NCI-H2227 treated with DMSO at 0.1 percent for 48 hours (cell line): ENCODE measurements around the gene OR4D6.
"Not testable (repeated sequence)": the region's sequence is repeated elsewhere in the genome, so short reads cannot be mapped to it uniquely, and the experiment has no call there.

Source experiments
- DNase-seq: peaks from one replicate; lab custom pipeline; 2025; lab: John Stamatoyannopoulos, UW

Gene OR4D6

DNA sequence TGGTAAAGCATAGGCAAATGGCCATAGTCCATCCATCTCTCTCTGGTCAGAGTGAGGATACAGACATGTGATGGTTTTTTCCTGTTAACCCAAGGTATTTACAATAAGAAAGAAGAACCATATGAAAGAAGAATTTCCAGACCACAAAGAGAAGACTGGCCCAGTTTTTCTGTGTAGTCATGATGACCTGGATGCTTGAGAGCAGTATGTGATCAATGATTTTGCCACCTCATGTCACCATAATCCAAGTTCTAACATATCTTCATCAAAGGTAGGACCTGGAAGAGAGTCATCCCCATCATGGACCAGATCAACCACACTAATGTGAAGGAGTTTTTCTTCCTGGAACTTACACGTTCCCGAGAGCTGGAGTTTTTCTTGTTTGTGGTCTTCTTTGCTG, at the start of gene OR4D6:
Gene OR4D6, plus strand, starts transcription at position 301 of the 400 bp plus-strand sequence. Its CDS starts 0 bp downstream, at position 301.
- no peak for DNase-seq

DNA sequence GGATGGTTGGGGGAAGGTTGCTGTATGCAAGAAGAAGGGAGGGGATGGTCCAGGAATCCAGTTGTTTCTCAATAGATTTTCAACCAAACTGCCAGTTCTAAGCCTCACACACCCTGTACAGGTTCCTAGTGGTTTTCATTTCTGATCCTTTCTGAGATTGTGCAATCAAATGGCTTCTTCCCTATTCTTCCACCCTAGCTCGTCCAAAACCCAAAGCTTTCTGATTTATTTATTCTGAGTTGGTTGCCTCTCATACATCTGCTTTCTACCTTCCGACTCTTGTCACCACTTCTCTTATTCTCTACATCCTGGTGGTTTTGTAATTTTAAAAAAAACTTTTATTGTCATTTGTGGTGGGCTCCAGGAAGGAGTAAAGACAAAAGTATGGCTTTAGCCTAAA, 43.1 kb upstream of the OR4D6 start:
- DNase-seq, result no peak

DNA sequence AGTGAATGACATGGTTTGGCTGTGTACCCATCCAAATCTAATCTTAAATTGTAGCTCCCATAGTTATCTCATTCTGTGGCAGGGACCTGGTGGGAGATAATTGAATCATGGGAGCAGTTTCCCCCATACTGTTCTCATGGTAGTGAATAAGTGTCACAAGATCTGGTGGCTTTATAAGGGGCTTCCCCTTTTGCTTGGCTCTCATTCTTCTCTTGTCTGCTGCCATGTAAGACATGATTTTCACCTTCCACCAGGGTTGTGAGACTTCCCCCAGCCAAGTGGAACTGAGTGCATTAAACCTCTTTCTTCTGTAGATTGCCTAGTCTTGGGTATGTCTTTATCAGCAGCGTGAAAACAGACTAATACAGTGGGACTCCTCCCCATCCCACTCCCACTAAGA, 41.6 kb upstream of the OR4D6 start:
- no peak for DNase-seq

DNA sequence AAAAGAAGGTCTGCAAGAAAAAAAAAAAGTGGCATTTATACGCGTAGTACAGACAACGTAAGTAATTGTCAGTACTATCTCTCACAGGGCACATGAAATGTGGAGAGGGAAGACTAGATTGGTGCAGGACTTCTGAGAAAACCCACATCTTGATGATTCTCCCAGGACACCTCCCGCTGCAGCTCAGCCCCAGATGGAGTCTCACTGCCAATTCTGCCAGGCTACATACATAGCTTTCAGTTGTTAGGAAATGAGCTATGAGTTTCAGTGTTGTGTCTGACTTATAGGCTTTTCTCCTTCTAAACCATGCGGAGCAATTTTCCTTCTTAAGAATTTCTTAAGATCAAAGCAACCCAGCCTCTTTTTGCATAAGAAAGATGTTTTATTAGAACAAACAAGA, 40.1 kb upstream of the OR4D6 start:
- DNase-seq, result no peak

DNA sequence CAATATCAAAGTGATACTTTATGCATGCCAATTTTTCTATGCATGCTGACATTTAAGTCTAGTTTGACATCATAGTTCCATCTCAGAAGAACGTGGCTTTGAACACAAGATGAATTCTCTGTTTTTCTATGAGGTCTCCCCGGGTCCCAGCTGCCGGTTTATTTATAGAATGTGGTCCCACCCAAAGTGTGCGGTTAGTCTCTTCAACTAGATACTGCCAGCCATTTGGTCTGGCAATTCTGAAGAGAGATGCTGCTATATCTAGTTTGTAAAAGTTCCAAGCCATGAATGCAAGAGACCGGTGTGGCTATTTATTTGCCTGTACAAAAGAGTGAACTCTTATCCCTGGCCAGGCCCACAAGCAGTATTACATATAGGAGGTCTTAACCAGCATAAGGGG, 39.7 kb upstream of the OR4D6 start:
- no peak for DNase-seq

DNA sequence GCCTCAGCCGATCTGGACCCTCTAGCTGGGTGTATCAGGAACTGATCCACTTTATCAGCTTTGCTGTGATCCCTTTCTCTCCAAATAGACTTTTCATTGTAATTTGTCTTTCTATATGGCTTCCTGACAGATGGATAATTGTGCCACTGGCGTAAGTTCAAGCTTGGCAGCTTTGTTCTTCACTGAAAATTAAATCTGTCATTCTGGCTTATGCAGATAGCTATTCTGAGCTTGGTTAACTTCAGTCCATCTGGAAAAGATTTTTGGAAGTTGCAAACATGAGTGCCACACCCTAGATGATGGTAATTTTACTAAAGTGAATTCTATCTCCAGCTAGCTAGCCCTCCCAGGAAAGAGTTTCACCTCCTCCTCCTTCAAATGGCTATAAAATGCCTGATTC, 38.6 kb upstream of the OR4D6 start:
- DNase-seq, result no peak

DNA sequence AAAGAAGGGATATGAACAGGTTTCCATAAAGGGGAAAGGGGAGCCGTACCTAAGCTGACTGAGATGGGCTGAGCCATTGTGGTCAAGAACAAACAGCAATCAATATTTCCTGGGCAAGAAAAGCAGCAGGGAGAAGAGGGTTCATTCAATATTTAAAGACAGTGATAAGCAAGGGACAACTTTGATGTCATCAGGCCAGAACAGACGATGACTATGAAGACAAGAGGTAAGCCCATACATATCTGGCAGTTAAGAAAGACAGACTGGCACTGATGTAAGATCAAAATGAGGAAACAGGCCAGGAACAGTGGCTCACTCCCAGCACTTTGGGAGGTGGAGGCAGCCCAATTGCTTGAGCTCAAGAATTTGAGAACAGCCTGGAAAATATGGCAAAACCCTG, 32.9 kb upstream of the OR4D6 start:
- no peak for DNase-seq

DNA sequence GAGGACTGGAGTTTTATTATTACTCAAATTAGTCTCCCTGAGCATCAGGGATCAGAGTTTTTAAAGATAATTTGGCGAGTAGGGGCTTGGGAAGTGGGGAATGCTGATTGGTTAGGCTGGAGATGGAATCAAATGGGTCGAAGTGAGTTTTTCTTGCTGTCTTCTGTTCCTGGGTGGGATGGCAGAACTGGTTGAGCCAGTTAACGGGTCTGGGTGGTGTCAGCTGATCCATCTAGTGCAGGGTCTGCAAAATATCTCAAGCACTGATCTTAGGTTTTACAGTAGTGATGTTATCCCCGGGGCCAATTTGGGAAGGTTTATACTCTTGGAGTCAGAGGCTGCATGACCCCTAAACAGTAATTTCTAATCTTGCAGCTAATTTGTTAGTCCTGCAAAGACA, 31.6 kb upstream of the OR4D6 start:
- DNase-seq, result no peak

DNA sequence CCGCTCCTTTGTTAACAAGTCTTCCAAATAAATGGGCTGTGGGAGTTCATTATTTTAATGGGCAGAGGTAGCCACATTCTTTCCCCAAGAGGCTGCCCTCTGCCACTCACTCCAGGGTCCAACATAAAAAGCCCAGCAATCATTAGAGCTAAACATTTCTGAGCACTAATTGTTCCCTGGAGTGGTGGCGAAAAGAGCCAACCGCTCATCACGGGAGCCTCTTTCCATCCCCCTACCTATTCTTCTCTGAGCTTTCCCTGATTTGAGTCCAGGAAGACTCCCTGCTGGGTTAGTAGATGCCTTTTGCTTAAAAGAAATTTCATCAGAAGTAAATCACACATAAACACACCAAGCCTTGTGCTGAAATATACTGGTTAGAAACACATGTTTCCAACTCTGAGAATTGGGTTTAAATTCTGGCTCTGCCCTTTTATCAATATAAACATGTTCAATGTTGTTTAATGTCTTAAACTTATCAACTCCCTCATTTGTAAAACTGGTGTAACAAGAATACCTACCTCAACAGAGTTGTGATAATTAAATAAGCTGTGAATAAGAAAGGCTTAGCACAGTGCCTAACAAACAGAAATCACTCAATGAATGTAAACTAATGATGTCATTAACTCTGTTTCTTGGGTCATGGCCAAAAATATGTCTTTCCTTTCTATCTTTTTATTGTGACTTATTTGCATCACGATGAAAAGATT, 30.2 kb upstream of the OR4D6 start, which contains the start of gene OR5A2:
Gene OR5A2, minus strand, starts transcription at position 53 of the 707 bp plus-strand sequence. CDS start 3,460 bp downstream, outside the sequence.
- no peak for DNase-seq

DNA sequence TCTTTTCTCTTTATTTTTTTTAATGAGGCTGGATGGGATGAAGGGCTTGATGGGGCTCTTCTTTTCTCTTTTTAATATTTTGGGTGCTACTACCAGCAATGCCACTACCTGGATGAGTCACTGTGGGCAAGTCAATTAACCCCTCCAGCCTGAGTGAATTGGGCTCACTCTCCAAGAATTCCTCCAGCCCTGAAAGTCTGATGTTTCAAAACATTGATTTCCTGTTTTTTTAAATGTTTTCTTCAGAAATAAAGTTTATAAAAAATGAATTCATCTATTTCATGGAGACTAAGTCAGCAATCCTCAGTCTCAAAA, 29.7 kb upstream of the OR4D6 start:
- DNase-seq, result no peak

DNA sequence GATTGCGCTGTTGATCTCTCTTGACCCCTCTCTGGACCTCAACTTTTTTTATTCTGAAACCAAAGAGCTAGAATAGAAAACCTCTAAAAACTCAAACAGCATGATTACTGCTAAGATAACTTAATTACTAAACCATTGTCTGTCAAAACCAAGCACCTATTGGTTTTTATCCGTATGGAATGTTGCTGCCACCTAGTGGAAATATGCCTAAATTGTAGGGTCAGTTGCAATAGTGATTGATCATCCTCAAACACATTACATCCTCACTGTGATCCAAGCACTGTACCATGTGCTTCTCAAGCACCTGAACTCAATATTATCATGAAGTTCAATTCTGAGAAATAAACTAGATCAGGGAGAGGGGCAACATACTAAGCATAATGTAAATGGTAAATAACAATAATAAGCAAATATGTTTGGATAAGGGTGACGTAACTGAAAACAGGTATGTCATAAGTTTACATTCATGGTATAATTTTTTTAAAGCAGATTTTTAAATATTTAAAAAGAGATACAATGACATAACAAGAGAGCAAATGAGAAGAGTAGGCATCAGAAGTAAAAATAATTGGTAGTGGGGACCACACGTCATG, 26.7 kb upstream of the OR4D6 start:
- peak; percentile 1 for DNase-seq

DNA sequence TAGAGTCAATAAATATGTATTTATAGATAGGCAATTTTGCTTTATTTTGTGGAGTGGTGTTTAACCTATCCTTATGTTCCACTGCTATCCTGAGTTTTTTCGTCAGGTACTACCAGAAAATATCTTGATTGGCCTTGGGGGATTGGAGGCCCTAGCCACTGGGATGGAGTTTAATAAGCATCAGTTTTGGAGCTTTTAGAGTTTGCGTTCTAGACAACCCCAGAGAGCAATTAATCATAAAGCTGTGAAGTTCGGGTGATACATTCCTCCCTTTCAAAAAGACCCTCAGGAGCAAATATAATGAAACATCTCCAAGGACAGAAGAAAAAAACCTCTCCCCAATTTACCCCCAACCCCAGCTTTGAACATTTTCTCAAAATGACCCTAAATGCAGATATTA, 20.6 kb upstream of the OR4D6 start, which contains the start of gene OR5A1:
Gene OR5A1, plus strand, starts transcription at position 301 of the 400 bp plus-strand sequence. CDS start 6,700 bp downstream, outside the sequence.
- no peak for DNase-seq

DNA sequence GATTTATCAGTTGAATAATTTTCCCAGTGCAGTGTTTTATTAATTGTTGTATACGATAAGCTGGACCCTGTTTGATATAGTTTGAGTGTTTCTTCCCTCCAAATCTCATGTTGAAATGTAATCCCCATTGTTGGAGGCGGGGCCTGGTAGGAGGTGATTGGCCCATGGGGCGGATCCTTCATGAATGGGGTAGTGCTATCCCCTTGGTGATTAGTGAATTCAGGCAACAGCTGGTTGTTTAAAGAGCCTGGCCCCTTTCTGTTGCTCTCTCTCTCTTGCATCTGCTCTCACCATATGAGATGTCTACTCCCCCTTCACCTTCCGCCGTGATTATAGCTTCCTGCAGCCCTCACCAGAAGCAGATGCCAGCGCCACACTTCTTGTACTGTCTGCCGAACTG, 19.0 kb upstream of the OR4D6 start:
- no peak for DNase-seq

DNA sequence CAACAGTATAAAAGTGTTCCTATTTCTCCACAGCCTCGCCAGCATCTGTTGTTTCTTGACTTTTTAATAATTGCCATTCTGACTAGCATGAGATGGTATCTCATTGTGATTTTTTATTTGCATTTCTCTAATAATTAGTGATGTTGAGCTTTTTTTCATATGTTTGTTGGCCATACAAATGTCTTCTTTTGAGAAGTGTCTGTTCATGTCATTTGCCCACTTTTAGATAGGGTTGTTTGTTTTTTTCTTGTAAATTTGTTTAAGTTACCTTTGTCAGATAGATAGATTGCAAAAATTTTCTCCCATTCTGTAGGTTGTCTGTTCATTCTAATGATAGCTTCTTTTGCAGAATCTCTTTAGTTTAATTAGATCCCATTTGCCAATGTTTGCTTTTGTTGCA, 11.1 kb upstream of the OR4D6 start:
- not testable (repeated sequence) for DNase-seq

DNA sequence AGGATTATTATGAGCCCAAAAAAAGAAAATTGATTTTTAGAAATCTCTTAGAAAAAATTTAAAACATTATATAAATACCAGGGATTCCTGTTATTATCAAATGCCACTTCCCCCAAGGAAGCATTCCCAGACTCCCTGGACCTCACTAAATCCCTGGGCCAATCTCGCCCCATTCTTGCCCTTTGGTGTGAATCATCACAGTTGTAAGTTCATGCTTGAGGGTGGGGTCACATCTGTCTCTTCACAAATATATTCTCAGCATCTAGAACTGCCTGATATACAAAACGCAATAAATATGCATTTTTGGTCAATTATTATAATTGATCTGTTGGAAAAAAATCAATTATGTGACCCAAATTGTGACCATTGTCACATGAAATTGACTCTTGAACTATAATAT, 8.3 kb upstream of the OR4D6 start:
- no peak for DNase-seq

DNA sequence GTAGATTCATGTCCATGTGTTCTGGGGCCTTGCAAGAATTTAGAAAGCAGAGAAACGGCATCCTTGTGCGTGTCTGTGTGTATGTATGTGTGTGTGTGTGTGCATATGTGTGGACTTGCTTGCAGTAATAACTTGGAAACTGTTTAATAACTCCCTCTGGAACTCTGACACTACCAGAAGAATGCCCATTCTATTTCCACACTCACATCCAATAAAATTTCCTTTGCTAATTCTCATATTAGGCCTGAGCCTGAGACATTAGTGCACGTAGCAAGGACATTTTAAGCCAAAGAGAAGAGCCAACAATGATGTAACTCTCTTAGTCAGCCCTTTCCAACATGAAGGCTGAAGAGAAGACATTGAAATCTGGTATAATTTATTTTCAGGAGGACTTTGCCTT, 3.2 kb downstream of the OR4D6 start:
- no peak for DNase-seq

DNA sequence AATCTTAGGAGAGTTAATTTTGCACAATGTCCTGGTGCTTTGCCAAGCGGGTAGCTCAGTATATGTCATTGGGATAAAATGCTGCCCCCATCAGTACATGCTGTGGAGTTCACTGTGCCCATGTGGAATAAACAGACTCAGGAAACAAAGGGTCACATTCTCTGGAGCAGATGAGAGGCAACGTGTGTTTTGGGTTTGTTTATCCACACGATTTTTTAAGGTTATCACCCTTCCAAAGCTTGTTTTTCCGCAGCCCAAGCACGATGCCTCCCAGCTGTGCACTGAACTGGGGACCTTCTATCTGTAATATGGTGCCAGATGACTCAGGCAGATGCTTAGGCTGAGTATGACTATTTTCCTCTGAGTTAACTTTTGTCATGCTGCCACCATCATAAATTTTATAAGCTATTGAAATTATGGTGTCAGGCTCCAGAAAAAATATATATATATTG, 6.5 kb downstream of the OR4D6 start:
- no peak for DNase-seq

DNA sequence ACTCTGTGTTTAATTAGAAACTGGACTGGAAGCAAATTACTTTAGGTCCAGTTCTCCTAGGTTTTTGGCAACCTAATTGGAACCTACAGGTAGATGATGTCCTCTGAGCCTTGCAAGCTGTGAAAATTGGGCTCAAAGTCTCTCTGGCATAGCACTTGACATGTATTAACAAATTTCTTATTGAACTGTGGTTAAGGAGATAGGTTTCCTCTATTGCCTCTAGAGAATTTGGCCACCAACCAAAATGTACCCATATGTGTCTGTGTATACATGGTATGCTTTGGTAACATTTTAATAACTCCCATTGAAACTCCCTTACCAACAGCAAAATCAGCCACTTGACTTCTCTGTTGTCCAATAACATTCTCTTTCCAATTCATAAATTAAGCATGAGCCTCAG, 16.3 kb downstream of the OR4D6 start, which contains the start of gene OR4D10:
Gene OR4D10, plus strand, starts transcription at position 301 of the 400 bp plus-strand sequence. CDS start 4,115 bp downstream, outside the sequence.
- DNase-seq, result no peak

DNA sequence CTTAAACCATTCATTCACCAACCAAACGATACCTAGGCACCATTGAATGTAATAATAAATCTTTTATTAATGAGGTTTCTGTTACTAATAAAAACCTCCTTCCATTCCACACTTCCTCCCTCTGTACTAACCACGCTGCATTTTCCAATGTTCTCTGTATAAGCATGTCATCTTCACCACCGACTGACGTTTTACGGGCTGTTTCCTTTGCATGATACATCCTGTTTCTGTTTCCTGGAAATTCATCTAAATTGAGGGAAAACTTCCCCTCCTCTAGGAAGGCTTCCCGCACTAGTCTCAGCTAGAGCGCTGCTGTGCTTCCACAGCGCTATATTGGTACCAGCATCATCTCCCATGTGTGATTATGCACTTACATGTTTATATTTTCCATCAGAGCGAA, 18.4 kb downstream of the OR4D6 start:
- DNase-seq, result no peak

DNA sequence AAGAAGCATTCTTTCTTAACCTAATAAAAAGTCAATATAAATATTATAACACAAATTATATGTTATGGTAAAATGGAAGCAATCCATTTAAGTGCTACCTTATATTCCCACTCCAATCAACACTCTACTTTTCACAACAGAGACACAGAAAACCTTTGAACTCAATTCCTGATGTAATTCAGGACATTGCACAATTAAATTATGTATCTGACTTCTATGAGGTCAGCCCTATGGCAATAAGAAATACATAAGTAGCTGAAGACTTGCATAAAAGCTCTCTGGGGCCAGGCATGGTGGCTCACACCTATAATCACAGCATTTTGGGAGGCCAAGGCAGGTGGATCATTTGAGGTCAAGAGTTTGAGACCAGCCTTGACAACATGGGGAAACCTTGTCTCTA, 23.1 kb downstream of the OR4D6 start:
- DNase-seq, result no peak

DNA sequence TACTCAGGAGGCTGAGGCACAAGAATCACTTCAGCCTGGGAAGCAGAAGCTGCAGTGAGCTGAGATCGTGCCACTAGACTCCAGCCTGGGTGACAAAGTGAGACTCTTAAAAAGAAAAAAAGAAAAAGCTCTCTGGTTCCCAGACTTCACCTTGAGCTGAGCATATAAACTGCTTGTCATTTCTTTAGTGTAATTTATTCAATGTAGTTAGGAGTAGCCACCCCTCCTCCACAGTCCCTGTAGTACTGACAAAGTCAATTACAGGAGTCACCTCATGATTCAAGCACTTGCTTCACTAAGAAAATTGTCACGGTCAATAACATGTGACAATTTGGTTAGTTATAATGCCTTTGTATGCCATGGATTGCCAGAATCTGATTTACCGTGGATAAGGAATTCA, 23.6 kb downstream of the OR4D6 start:
- no peak for DNase-seq

DNA sequence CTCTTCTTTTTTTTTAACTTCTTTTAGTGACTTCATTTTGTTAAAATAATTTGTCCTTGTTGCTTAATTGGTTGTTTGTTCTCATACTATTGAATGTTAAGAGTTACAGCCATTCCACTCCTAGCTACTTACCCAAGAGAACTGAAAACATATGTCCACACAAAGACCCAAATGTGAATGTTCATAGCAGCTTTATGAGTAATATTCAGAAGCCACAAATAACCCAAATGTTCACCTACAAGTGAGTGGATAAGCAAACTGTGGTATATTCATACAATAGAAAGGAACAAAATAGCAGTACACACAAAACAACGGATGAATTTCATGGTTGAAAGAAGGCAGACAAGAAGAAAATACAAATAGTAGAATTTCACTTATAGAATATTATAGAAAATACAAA, 45.2 kb downstream of the OR4D6 start:
- DNase-seq, result no peak

DNA sequence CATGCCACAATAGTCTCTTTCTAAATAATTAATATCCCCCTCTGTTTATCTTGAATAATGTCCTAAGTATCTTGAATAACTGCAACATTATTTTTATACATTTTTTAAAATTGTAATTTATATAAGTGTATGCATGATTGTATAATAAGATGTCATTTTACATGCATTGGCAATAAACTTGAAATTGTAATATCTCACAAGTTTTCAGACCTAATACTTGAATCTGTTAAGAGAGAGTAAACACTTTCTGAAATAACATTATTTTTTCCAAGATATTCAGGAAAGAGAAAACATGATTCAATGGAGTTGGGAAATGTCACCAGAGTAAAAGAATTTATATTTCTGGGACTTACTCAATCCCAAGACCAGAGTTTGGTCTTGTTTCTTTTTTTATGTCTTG, 46.5 kb downstream of the OR4D6 start, which contains the start of gene OR4D11:
Gene OR4D11, plus strand, starts transcription at position 301 of the 400 bp plus-strand sequence. Its CDS starts 0 bp downstream, at position 301.
- no peak for DNase-seq
